Stimulated activated CD4-positive, alpha-beta T cell treated with anti-CD3 and anti-CD28 coated beads, TNF-alpha, amount 100 ng/mL, for 1 hour (primary cell): ENCODE results near the gene LRMDA.

Experiments
- DNase-seq, 3 donors: peaks; one replicate each; pipeline ENCODE4 v3.0.0-alpha.2; 2020; ENCODE audit warnings: low read depth in 3 of 3, low spot score in 1 of 3

LRMDA gene

GRCh38 chr10:75807456-75807855 is 376.0 kb downstream of the LRMDA start:
- no peak for DNase-seq

DNA sequence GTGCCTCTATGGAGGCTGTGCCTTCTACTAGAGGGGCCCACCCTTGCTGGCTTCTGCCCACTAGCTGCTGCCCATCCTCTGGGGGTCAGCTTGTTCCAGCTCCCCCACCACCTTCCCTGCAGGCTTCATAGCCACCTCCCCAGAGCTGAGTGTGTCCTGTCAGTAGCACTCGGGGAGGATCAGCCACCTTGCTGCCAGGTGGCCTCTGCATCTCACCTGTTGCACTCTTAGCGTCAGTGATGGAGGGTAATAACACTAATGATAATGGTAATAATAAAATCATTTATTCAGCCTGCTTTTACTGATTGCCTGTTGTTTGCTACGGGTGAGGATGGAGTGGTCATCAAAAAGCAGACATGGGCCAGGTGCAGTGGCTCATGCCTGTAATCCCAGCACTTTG is 377.6 kb downstream of the LRMDA start:
- DNase-seq = no peak

GRCh38 chr10:75814014-75814413 is 382.6 kb downstream of the LRMDA start:
- DNase-seq = no peak

DNA sequence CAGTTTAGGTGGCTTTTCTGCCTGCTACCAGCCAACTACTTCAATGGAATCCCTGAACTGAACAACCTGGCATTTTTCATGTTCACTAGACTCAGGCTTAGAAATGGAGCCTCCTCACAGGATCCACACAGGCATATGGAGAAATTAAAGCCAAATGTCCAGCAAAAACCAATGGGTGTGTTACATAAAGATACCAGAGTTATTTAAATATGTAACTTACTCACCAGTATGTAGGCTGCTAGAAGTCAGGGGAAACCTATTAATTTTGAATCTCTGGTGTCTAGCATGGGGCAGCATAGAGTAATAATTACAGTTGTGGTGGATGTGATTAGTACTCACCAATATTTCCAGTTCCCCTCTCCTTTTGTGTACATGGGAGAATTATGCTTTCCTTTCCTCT is 383.6 kb downstream of the LRMDA start:
- no peak for DNase-seq

GRCh38 chr10:75817198-75817597 is 385.8 kb downstream of the LRMDA start:
- DNase-seq = no peak

DNA sequence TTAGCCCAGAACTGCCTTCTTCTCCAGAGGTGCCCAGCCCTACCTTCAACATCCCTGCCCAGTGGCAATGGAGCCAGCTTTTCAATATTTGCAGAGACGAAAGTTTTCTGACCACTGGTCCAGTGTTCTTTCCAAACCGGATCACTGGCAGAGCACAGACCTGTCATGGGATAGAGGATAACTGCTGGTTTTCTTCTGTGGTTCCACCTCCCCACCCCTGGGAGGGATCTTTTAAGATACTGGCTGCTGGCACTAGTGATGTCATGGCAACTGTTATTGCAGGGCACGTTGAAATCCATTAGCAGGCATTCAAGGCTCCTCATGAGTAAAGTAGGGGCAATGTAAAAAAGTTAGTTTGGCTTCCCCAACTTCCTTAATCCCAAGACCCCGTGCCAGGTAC is 387.1 kb downstream of the LRMDA start:
- no peak for DNase-seq

GRCh38 chr10:75825235-75825634 is 393.8 kb downstream of the LRMDA start:
- DNase-seq = no peak

GRCh38 chr10:75825661-75826060 is 394.2 kb downstream of the LRMDA start:
- no peak for DNase-seq

DNA sequence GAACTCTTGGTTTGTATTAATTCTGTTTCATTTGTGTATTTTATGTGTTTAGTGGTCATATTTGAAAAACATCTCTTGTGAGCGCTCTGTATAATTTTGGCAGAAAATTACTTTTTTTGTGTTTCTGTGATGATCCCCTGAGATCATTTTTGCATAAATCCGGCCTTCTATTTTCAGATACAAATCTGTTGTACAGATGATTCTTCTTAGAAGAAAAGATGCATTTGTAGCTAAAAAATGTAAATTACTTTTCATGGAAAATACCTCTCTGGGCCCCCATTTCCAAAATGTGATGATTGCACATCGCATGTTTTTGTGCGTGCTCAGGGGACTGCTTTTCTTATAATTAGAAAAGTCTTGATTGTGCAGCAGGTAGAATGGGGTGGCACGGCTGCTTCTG is 395.4 kb downstream of the LRMDA start:
- no peak for DNase-seq

DNA sequence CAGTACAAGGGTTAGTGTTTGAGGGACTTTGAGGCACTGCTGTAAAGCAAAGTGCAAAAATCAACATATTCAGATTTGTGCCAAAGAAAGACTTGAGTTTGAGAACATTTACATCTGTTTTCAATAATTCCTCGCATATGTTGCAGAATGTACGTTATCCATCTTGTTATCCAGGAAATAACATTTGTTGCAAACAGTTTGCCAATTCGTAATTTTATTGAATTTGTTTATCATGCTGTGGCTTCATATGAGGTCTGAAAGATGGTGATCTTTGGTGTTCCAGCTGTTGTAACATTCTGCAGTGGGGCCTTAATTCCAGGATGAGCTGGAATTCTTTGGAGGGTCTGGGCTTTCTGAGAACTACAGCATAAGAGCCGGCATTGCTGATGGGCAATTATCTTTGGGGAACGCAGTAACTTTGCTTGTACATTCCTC is 396.2 kb downstream of the LRMDA start:
- no peak for DNase-seq

DNA sequence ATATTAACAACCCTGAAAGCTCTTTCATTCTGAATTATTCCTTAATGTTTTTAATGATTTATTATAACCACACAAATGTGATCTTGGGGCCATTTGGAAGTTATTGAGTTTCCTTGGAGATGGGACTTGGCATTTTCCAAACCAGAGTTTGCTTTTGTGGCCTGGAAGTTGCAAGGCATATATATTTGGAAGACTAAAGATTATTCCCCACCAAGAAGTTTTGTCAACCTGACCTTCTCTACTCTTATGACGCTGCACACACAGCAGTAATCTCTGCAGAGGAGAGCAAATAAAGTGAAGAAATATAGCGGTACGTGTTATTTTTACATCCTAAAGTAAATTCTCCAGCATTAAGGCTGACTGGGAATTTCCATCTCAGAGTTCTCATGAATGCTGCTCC is 397.0 kb downstream of the LRMDA start:
- no peak for DNase-seq

DNA sequence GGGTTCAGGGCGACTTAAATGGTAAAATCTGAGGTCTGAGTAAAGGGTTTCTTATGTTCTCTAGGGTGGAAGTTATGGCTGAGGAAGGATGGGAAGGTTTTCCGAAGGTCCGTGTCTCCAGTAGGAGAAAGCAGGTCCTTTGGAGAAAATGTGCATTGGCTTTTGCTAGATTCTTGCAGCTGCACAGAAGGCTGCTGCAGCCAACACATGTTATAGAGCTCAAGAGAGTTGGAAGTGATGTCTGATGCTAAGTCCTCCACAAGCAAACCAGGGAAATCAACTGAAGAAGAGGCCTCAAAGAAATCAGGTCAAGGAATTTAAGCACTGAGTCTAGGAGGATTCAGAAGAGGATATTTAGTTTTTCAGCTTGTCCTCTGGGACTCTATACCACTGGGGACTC is 404.6 kb downstream of the LRMDA start:
- DNase-seq = no peak

GRCh38 chr10:75838486-75838885 is 407.1 kb downstream of the LRMDA start:
- DNase-seq = no peak

- no peak for DNase-seq
Observed at GRCh38 chr10:75839020-75839419, 407.6 kb downstream of the LRMDA start.

DNA sequence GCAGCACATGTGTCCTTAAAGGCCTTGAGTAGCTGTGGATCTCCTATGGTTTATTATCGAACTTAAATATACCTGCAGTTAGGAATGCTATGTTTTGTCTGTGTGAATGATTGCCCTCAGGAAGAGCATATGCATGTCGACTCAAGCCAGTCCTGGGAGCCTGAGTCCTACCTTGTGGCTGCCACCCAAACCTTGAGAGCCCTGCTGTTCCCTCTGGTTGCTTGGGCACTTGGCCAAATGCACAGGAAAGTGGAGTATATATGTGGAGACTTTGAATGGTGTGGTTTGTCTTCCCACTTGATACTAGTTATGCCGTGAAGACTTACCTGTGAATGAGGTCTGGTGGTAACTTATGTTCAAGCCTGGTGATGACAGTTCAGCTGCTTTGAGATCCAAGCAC is 409.8 kb downstream of the LRMDA start:
- DNase-seq = no peak

- DNase-seq = no peak
Observed at GRCh38 chr10:75845176-75845947, 413.9 kb downstream of the LRMDA start.

DNA sequence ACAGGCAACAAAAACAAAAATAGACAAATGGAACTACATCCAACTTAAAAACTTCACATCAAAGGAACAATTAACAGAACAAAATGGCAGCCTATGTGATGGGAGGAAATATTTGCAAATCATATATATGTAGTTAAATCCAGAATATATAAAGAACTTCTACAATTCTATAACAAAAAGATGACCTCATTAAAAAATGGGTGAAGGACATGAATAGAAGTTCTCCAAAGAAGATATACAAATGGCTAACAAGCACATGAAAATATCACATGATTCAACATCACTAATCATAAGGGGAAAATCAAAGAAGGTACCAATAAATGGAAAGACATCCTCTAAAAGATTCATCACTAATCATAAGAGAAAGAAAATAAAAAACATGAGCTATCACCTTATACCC is 416.1 kb downstream of the LRMDA start:
- no peak for DNase-seq

DNA sequence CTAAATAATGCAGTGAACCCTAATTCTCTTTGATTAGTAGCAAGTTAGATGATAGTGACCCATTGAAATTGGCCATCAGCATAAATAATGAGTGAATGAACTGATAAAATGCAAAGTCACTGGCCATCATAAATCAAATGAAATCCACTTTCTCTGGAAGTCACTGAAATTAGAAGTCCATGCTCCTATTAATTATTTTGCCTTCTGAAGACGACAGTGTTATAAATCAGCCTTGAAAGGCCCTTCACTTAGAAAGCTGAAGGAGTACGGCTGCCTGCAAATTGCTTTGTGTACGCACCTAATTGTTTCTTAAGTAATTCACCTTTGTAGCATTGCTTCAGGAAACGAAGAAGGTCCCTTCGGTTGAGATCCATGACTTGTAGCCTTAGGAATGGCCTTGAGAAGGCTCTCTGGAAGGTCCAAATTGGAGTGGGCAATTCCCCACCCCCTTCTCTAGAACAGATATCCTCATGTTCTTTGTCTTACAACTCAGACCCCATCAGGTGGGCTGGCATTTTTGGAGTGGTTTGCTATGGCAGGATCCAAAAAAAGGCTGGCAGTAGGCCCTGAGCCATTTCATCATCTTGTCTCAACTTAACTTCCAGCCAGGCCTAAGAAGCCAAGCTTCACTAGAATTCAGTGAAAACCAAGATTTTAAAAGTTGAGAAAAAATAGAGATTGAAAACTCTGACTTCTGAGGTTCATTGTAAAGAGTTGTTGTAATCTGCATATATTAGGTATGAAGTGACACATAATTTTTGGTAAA is 420.3 kb downstream of the LRMDA start:
- DNase-seq = no peak

DNA sequence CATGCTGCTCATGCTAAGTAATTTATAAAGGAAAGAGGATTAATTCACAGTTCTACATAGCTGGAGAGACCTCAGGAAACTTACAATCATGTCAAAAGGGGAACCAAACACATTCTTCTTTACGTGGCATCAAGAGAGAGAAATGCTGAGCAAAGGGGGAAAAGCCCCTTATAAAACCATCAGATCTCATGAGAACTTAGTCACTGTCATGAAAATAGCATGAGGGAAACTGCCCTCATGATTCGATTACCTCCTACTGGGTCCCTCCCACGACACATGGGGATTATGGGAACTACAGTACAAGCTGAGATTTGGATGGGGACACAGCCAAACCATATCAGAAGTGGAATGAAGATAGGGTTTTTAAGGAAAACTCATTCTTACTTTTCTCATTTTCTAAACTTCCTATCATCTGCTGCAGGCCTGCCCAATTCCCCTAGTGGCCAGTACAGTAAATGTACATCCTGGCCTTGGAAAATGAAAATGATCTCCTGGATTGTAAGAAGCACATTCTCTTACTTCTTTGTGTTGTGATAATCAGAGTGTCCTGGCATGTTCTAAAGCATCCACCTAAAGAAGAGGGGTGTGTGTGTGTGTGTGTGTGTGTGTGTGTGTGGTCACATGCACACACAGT is 421.5 kb downstream of the LRMDA start:
- no peak for DNase-seq

DNA sequence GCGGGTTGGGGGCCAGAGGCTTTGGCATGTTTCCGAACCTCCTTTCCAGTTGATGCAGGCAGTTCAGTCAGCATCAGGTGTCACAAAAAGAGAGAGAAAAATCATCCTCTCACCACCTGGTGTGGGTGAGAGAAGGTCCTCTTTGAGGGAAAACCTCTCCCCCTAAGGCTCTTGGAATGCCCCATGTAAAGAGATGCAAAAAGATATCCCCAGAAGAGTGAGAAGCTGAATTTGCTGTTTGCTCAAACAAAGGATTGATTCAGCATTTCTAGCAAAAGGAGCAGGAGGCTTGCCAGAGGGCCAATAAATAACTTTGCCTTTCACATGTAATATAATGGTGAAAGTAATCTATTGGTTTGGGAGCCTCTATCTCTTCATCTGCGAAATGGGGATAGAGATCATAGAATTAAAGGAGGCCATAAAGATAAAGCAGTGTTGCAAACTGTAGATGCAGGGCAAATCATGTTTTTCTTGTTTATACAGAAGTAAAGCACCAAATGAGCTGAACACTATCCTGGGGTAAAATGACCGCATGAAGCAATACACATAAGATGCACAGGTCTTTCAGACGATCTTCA is 425.9 kb downstream of the LRMDA start:
- DNase-seq = no peak

GRCh38 chr10:75857896-75858295 is 426.5 kb downstream of the LRMDA start:
- no peak for DNase-seq

- DNase-seq = no peak
Observed at GRCh38 chr10:75858339-75858738, 426.9 kb downstream of the LRMDA start.
